Naive B cell (primary cell): ENCODE data around the gene PGC. TPM values are rescaled to one million over a fixed set of nuclear protein-coding genes. Genes with fewer than 3 reads are reported as not detected.

ENCODE experiments used
- ATAC-seq, 2 donors: fragments of 150-1000 bp; cut with Tn5 transposase; 2 replicates each; pipeline ENCODE4 v1.10.0; 2021; ENCODE audit warnings: low read depth in 2 of 2, mild to moderate bottlenecking in 2 of 2, moderate library complexity in 2 of 2
- DNase-seq: peaks from one replicate; pipeline ENCODE4 v3.0.0; 2022
- H3K27ac Mint-ChIP-seq, 6 donors: one replicate each; pipeline ENCODE4 v1.8.0; 2020 to 2022; ENCODE audit warnings: mild to moderate bottlenecking in 6 of 6, mixed read lengths in 6 of 6, moderate library complexity in 5 of 6, inconsistent platforms in 2 of 6
- H3K27me3 Mint-ChIP-seq, 3 donors: one replicate each; pipeline ENCODE4 v1.8.0; 2021 to 2022; ENCODE audit warnings: mixed read lengths in 3 of 3, mild to moderate bottlenecking in 1 of 3
- H3K36me3 Mint-ChIP-seq, 2 donors: one replicate each; pipeline ENCODE4 v1.8.0; 2020 to 2022; ENCODE audit warnings: mixed read lengths in 2 of 2, inconsistent platforms in 1 of 2, mild to moderate bottlenecking in 1 of 2
- H3K4me1 Mint-ChIP-seq, 3 donors: one replicate each; pipeline ENCODE4 v1.8.0; 2020 to 2022; ENCODE audit warnings: mixed read lengths in 3 of 3, inconsistent platforms in 1 of 3, mild to moderate bottlenecking in 1 of 3, moderate library complexity in 1 of 3
- H3K4me3 Mint-ChIP-seq, 8 donors: one replicate each; pipeline ENCODE4 v1.8.0; 2020 to 2022; ENCODE audit warnings: mild to moderate bottlenecking in 8 of 8, mixed read lengths in 8 of 8, moderate library complexity in 8 of 8, inconsistent platforms in 2 of 8
- H3K9me3 Mint-ChIP-seq, 7 donors: one replicate each; pipeline ENCODE4 v1.8.0; 2020 to 2022; ENCODE audit warnings: mixed read lengths in 7 of 7, mild to moderate bottlenecking in 5 of 7, inconsistent platforms in 2 of 7, moderate library complexity in 1 of 7
- polyA plus RNA-seq, 6 donors: library from polyadenylated mRNA; unstranded; fragments of 300-500 nt; fragmentation: Illumina TruSeq; gene quantifications; one replicate each; pipeline ENCODE4 v1.2.3, GENCODE V29; 2021; ENCODE audit warnings: low read depth in 6 of 6

The PGC gene
- polyA plus RNA-seq, 6 donors from 2014 or later, result not detected

- Mint-ChIP-seq H3K4me3 (no peak overlapping the region), H3K4me1 (no peaks in the 10 kb centered on the region), H3K27ac (no peak overlapping the region), H3K36me3 (no peaks in the 10 kb centered on the region), H3K27me3 (peaks cover 2 to 15% (median 10%) of the 10 kb centered on the region in 3 donors), H3K9me3 (no peaks in the 10 kb centered on the region)
- DNase-seq (no peak), ATAC-seq (no peak)
These were observed 3.2 kb upstream of the PGC start for GRCh38 chr6:41750374-41750773.

GRCh38 chr6:41748542-41748941 lies 1.3 kb upstream of the PGC start:
- H3K27ac Mint-ChIP-seq, result no peak overlapping the region
- H3K9me3 Mint-ChIP-seq, result no peaks in the 10 kb centered on the region
- ATAC-seq (no peak), DNase-seq (no peak)
- H3K4me3 Mint-ChIP-seq, result no peak overlapping the region
- H3K36me3 Mint-ChIP-seq, result no peaks in the 10 kb centered on the region
- H3K4me1 Mint-ChIP-seq, result peaks cover 0 to 5% (median 0%) of the 10 kb centered on the region in 3 donors
- peaks cover 4 to 10% (median 9%) of the 10 kb centered on the region in 3 donors for H3K27me3 Mint-ChIP-seq

GRCh38 chr6:41748102-41748477 lies 893 bp upstream of the PGC start:
- H3K9me3 Mint-ChIP-seq, result no peaks in the 10 kb centered on the region

GRCh38 chr6:41746107-41746506 lies 1.1 kb downstream of the PGC start:
- H3K9me3 Mint-ChIP-seq, result no peaks in the 10 kb centered on the region
- H3K27me3 Mint-ChIP-seq, result peaks cover 4 to 10% (median 8%) of the 10 kb centered on the region in 3 donors
- H3K4me1 Mint-ChIP-seq, result peaks cover 0 to 5% (median 0%) of the 10 kb centered on the region in 3 donors
- peak overlapping the region in 1 of 8 donors; percentile 61 for H3K4me3 Mint-ChIP-seq
- peak overlapping the region in 1 of 6 donors; percentile 70 for H3K27ac Mint-ChIP-seq
- no peak for ATAC-seq
- DNase-seq, result no peak
- no peaks in the 10 kb centered on the region for H3K36me3 Mint-ChIP-seq

More at GRCh38 chr6:41748102-41748477, 893 bp upstream of the PGC start:
- no peak overlapping the region for H3K4me3 Mint-ChIP-seq
- no peaks in the 10 kb centered on the region for H3K36me3 Mint-ChIP-seq
- H3K4me1 Mint-ChIP-seq, result peaks cover 0 to 5% (median 0%) of the 10 kb centered on the region in 3 donors
- ATAC-seq (no peak), DNase-seq (no peak)
- H3K27me3 Mint-ChIP-seq, result peaks cover 4 to 10% (median 8%) of the 10 kb centered on the region in 3 donors
- no peak overlapping the region for H3K27ac Mint-ChIP-seq

GRCh38 chr6:41744236-41744787 lies 2.9 kb downstream of the PGC start:
- Mint-ChIP-seq H3K36me3 (no peaks in the 10 kb centered on the region), H3K9me3 (no peaks in the 10 kb centered on the region), H3K4me1 (peaks cover 0 to 5% (median 0%) of the 10 kb centered on the region in 3 donors), H3K27me3 (peaks cover 0 to 4% (median 0%) of the 10 kb centered on the region in 3 donors), H3K27ac (no peak overlapping the region), H3K4me3 (no peak overlapping the region)
- ATAC-seq (no peak), DNase-seq (no peak)

- Mint-ChIP-seq H3K27me3 (peaks cover 0 to 4% (median 0%) of the 10 kb centered on the region in 3 donors), H3K36me3 (no peaks in the 10 kb centered on the region), H3K4me3 (no peak overlapping the region), H3K4me1 (peaks cover 0 to 5% (median 0%) of the 10 kb centered on the region in 3 donors), H3K27ac (no peak overlapping the region), H3K9me3 (no peaks in the 10 kb centered on the region)
- ATAC-seq (no peak), DNase-seq (no peak)
These were observed 3.6 kb downstream of the PGC start for GRCh38 chr6:41743406-41744235.

GRCh38 chr6:41741625-41742490 lies 5.3 kb downstream of the PGC start:
- Mint-ChIP-seq H3K9me3 (no peaks in the 10 kb centered on the region), H3K4me3 (no peak overlapping the region), H3K27me3 (peaks cover 0 to 4% (median 0%) of the 10 kb centered on the region in 3 donors), H3K27ac (peak overlapping the region in 1 of 6 donors; percentile 69), H3K4me1 (peaks cover 0 to 5% (median 0%) of the 10 kb centered on the region in 3 donors), H3K36me3 (no peaks in the 10 kb centered on the region)
- DNase-seq, result no peak
- ATAC-seq, result no peak

GRCh38 chr6:41740366-41741162 lies 6.6 kb downstream of the PGC start:
- no peaks in the 10 kb centered on the region for H3K36me3 Mint-ChIP-seq
- H3K9me3 Mint-ChIP-seq, result no peaks in the 10 kb centered on the region
- peaks cover 0 to 11% (median 7%) of the 10 kb centered on the region in 3 donors for H3K4me1 Mint-ChIP-seq
- no peak for DNase-seq
- no peak for ATAC-seq
- H3K27me3 Mint-ChIP-seq, result peaks cover 0 to 4% (median 0%) of the 10 kb centered on the region in 3 donors
- no peak overlapping the region for H3K27ac Mint-ChIP-seq
- no peak overlapping the region for H3K4me3 Mint-ChIP-seq

GRCh38 chr6:41739041-41739440 lies 8.2 kb downstream of the PGC start:
- H3K27ac Mint-ChIP-seq, result no peak overlapping the region

GRCh38 chr6:41737591-41738130 lies 9.5 kb downstream of the PGC start:
- H3K4me1 Mint-ChIP-seq, result peaks cover 5 to 15% (median 8%) of the 10 kb centered on the region in 3 donors
- ATAC-seq (no peak), DNase-seq (no peak)
- H3K4me3 Mint-ChIP-seq, result peak overlapping the region in 2 of 8 donors; percentile 10 to 92
- H3K27me3 Mint-ChIP-seq, result no peaks in the 10 kb centered on the region
- no peak overlapping the region for H3K27ac Mint-ChIP-seq
- no peaks in the 10 kb centered on the region for H3K36me3 Mint-ChIP-seq
- H3K9me3 Mint-ChIP-seq, result no peaks in the 10 kb centered on the region

More at GRCh38 chr6:41739041-41739440, 8.2 kb downstream of the PGC start:
- Mint-ChIP-seq H3K4me1 (peaks cover 0 to 8% (median 7%) of the 10 kb centered on the region in 3 donors), H3K36me3 (no peaks in the 10 kb centered on the region), H3K4me3 (no peak overlapping the region), H3K9me3 (no peaks in the 10 kb centered on the region), H3K27me3 (peaks cover 0 to 4% (median 0%) of the 10 kb centered on the region in 3 donors)
- ATAC-seq, result no peak
- DNase-seq, result no peak

GRCh38 chr6:41736800-41737555 lies 10.2 kb downstream of the PGC start:
- H3K27ac Mint-ChIP-seq, result no peak overlapping the region
- H3K4me3 Mint-ChIP-seq, result peak overlapping the region in 4 of 8 donors; percentile 42 to 92 (median 49)
- ATAC-seq (no peak), DNase-seq (no peak)
- H3K27me3 Mint-ChIP-seq, result no peaks in the 10 kb centered on the region
- peaks cover 11 to 20% (median 13%) of the 10 kb centered on the region in 3 donors for H3K4me1 Mint-ChIP-seq
- no peaks in the 10 kb centered on the region for H3K36me3 Mint-ChIP-seq
- no peaks in the 10 kb centered on the region for H3K9me3 Mint-ChIP-seq

GRCh38 chr6:41736186-41736733 lies 10.9 kb downstream of the PGC start:
- DNase-seq (no peak), ATAC-seq (no peak)
- H3K27me3 Mint-ChIP-seq, result no peaks in the 10 kb centered on the region
- peak overlapping the region in 6 of 8 donors; percentile 42 to 92 (median 81) for H3K4me3 Mint-ChIP-seq
- no peaks in the 10 kb centered on the region for H3K36me3 Mint-ChIP-seq
- H3K4me1 Mint-ChIP-seq, result peaks cover 15 to 28% (median 17%) of the 10 kb centered on the region in 3 donors
- no peak overlapping the region for H3K27ac Mint-ChIP-seq
- H3K9me3 Mint-ChIP-seq, result no peaks in the 10 kb centered on the region
